Activated naive CD8-positive, alpha-beta T cell treated with anti-CD3 and anti-CD28 coated beads, Interleukin-2, amount 50 U/mL, for 16 hours (primary cell): ENCODE data around the gene PLD1.
"Not testable (repeated sequence)": the region's sequence is repeated elsewhere in the genome, so short reads cannot be mapped to it uniquely, and the experiment has no call there.

Experiments used
- DNase-seq: peaks from one replicate; pipeline ENCODE4 v3.0.0-alpha.2; 2020; ENCODE audit warnings: low read depth, low spot score

PLD1 gene, protein sequence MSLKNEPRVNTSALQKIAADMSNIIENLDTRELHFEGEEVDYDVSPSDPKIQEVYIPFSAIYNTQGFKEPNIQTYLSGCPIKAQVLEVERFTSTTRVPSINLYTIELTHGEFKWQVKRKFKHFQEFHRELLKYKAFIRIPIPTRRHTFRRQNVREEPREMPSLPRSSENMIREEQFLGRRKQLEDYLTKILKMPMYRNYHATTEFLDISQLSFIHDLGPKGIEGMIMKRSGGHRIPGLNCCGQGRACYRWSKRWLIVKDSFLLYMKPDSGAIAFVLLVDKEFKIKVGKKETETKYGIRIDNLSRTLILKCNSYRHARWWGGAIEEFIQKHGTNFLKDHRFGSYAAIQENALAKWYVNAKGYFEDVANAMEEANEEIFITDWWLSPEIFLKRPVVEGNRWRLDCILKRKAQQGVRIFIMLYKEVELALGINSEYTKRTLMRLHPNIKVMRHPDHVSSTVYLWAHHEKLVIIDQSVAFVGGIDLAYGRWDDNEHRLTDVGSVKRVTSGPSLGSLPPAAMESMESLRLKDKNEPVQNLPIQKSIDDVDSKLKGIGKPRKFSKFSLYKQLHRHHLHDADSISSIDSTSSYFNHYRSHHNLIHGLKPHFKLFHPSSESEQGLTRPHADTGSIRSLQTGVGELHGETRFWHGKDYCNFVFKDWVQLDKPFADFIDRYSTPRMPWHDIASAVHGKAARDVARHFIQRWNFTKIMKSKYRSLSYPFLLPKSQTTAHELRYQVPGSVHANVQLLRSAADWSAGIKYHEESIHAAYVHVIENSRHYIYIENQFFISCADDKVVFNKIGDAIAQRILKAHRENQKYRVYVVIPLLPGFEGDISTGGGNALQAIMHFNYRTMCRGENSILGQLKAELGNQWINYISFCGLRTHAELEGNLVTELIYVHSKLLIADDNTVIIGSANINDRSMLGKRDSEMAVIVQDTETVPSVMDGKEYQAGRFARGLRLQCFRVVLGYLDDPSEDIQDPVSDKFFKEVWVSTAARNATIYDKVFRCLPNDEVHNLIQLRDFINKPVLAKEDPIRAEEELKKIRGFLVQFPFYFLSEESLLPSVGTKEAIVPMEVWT

DNA sequence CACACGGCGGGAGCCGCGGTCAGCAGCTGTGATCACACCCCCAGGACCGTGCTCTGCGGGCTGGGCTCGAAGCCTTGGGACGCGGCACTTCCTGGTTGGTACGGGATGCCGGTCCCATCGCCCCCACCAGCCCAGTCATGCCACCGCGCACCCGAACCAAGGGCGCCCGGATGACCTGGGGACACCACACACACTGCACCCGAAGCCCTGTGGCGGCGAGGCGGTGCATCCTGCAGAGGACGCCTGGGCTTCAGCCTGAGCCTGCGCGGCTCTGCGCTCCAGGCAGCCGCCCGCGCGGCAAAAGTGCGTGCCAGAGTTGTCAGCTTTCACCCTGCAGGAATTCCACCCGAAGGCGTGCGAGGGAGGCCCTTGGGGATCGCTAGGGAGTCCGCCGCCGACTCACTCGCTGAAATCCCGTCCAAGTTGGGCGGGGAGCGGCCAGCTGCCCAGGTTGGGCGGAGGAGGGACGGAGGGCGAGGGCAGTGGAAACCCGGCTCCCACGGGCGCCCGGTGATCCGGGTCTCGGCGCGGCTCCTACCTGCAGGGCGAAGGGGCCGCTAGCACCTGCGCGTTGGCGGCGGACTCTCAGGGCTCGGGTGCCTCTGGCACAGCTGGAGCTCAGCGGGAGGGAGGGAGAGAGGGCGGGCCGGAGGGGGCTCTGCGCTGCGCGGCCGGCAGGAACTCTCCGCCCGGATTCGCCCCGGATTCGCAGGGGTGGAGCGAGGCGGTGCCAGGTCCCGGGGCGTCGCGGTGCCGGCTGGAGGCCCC, at the start of gene PLD1:
Gene PLD1, minus strand, starts transcription at position 623 of the 768 bp plus-strand sequence. CDS start 72,432 bp downstream, outside the sequence.
- no peak for DNase-seq

DNA sequence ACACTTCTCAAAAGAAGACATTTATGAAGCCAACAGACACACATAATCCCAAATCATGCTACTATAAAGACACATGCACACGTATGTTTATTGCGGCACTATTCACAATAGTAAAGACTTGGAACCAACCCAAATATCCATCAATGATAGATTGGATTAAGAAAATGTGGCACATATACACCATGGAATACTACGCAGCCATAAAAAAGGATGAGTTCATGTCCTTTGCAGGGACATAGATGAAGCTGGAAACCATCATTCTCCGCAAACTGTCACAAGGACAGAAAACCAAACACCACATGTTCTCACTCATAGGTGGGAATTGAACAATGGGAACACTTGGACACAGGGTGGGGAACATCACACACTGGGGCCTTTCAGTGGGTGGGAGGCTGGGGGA, 48.5 kb upstream of the PLD1 start:
- not testable (repeated sequence) for DNase-seq

DNA sequence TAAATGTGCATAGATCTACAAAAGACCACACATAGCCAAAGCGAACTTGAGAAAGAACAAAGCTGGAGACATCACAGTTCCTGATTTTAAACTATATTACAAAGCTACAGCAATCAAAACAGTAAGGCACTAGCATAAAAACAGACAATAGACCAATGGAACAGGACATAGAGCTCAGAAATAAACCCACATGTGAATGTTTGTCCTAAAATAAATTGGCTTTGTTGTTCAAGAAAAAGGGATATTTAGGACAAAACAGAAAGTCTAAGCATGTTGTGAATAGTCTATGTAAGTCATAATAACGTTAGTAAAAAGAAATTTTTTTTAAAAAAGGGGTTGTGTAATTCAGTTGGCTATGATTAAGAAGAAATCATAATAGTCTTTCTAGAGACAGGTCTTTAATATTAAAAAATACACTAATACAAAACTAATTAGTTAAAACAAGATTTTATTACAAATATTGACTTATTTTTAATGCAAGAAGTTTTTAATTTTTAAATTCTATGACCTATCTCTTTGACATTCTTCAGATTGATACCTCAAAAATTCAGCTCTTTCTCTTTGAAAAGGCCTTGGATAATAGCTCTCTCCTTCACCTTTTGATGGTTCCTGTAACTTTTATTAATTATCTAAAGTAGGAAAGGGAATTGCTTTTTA, 44.5 kb upstream of the PLD1 start:
- DNase-seq = no peak

DNA sequence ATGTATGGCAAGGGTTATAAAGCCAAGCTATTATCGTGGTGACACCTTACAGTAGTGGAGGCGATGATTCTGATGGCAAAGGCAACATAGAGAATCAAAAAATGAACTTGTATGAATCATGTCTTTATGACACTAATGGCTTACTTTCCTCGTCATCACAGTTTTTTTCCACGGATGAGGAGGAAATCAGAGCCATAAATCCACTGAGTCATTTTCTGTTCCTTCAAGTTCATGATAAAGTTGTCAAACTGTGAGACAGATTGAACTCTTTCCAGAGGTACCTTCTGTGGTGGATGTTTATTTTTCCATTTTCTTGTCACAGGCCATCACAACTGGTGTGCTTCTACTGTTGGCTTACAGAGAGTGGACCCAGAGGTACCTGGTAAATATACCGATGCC, 41.4 kb upstream of the PLD1 start:
- DNase-seq = no peak

DNA sequence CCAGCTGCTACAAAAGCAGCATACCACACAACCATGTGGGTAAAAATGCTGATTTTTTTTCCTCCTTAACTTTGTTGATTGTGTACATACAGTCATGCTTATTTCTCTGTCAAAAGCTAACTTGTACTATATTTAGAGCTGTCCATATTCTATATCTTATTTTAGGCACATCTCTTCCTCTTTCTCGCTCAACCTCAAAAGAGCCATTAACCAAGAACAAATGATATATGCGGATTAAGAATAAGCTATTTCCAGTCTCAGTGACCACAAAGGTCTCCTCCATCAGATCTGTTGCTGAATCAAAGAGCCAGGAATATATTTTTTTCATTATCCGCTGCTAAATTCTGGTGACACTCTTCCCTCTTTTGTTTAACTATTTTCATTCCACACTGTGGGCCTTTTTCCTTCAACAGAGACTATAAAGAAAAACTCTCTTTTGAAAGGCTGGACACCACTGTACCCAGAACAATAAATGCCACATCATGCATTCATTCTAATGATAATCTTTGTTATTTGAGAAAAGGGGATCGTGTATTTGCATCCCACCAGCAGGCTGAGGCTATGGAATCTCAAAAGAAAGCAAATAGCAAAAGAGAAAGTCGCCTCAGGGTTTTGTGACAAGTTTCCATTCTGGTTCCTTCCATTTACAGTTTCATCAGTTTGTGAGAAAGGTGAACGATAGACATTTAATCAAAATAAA, 40.8 kb upstream of the PLD1 start:
- no peak for DNase-seq

DNA sequence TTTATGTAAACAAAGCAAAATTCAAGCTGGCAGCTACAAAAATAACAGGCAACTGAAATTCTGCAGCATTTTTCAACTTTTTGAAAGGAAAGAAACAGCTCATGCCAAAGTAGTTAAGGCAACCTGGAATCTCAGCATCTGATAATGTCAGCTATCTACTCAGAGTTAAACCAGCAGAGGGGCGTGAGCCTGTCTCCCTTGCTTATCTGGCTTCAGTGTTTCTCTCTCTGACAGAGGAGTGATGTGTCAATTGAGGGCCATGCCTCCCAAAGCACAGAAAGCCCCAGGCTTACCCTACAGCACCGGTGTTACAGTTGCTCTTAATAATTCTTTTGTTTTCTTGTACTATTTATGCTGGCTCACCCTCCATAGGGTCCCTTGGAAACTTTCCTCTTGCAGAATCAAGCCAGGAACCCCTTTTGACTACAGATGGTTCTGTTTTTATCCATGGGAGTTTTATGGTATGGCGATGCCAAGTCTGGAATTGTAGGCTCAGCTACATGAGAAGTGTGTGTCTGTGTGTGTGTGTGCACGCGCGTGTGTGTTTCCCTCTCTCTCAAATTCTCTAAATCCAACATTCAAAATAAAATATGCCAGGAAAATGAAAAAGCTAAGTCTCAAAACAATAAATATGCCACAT, 40.2 kb upstream of the PLD1 start:
- DNase-seq = no peak

DNA sequence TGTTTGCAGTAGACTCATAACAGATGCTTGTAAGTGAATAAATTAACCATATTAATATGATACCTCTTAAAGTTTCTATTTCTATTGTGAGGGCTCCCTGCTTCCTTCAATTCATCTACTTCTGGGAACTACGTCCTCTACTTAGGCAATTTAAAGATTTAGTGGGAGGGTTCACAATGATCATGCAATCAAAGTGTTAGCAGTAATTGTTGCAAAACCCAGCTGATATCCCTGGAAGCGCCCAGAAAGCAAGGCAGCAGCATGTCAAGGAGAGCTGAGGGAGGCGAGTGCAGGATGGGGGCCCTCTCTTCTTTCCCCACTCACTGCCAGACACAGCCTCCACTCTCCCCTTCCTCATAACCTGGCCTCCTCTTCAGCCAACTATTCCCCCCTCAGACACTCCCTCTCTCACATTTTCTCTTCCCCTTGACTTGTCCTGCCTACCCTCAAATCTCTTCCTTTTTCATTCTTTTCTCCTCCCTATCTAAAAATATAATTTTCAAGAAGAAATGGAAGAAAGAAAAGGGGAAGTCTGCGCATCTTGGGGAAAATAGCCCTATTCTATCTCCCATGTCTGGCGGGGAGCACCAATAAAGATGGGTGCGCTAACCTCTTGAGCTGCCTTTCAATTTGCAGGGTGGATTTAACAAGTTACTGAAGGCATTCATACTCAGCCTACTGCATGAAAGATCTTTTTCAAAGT, 39.5 kb upstream of the PLD1 start:
- DNase-seq = no peak

DNA sequence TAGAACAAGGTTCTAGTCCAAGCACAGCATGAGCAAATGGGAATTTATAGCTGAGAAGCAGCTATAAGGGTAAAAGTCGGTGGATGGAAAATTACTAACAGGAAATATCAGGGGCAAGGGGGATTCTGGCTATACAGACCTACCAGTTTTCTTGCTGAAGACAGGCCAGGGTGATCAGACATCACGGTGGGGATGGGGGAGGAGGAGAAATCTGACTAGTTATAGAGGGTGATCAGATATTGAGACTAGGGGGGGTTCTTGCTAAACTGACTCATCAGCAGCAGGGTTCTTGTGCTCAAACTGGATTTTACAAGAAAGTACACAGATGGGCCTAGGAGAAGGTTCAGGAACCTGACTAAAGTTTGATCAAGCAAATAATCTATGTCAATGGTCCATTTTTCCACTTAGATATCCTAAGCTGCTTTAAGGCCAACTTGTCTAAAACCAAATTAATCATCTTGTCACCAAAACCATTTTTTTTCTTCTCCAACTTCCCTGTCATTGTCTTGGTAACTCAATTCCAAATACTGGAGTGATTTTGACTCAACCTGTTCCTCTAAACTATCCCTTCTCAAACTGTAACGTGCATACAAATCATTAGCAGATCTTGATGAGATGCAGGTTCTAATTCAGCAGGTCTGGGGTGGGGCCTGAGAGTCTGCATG, 37.4 kb upstream of the PLD1 start:
- no peak for DNase-seq

DNA sequence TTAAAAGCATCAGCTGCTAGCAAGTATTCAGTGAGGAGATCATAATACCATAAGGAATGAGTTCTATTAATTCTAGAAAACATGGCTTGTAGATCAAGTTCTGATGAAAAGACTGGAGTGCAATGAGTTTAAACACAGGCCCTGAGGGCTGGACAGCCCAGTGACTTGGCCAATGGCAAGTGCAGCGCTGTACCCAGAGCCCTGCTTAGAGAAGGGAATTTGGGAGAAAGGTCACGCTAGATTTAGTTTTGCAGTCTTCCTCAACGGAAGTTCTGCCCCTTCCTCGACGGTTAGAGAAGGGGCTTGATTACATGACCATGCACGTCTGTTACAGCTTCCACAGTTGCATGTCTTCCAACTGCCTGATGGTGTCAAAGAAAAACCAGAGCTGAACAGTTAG, 36.9 kb upstream of the PLD1 start:
- DNase-seq = no peak

DNA sequence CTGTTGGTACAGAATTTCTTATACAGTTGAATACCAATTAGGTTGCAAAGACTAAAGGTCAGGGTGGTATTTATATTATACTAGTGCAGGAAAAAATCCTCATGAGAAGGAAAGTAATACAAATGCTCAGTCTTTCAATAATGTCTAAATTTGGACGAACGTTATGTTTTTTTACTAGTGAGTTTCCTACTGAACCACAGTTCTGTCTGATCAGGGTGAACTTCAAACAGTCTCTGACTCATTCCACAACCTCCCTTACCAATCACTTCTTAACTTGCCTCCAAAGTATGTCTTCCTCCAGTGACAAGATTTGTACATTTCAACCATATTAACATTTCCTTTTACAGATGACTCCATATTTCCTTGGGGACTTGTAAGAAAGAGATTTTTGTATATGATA, 36.3 kb upstream of the PLD1 start:
- no peak for DNase-seq

DNA sequence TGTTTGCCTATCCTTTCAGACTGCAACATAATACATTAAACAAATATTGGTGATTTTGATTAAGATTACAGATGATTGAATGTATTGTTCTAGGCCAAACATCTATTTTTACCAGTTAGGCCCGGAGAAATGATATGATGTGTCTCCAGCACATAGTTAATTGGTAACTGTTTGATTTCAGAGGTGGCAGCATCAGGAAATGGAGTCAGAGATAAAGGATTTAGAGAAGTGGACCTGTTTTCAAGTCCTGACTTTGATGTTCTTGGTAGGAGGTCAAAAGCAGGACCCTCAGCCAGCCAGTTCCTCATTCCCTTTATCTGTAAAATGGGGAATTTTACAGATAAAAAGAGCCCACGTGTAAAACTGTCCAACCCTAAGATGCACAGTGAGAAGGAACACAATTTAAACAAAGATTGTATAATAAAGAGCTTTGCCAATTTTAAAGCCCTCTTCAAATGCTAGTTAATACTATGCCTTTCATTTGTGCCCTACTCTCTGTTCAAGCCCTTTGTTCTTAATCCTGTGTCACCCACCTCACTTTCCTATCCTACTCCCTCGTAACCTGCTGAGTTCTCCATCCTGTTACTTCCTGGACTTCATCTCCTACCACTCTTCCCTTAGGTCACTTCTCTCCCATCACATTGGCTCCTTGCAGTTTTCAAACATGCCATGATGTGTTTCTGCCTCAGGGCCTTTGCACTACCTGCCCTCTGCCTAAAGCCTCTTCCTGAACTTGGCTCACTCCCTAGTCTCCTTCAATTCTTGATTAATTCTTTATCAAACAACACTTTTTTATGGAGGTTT, 35.4 kb upstream of the PLD1 start:
- no peak for DNase-seq

DNA sequence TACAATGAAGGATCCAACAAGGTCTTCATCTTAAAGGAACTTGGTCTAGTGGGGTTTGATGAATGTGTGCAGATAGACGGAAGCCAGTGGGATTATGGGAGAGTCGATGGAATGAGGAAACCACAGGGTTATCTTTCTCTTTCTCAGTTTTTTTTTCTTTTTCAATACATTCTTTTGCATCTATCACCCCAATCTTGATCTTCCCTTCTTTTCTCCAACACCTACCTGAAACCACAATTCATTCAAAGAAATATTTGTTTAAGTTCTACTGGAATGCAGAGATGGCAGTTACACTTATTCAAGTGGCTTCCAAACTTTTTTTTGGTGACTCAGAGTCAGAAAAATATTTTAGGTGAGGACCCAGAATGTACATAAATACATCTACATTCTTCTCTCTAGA, 34.6 kb upstream of the PLD1 start:
- DNase-seq = no peak

DNA sequence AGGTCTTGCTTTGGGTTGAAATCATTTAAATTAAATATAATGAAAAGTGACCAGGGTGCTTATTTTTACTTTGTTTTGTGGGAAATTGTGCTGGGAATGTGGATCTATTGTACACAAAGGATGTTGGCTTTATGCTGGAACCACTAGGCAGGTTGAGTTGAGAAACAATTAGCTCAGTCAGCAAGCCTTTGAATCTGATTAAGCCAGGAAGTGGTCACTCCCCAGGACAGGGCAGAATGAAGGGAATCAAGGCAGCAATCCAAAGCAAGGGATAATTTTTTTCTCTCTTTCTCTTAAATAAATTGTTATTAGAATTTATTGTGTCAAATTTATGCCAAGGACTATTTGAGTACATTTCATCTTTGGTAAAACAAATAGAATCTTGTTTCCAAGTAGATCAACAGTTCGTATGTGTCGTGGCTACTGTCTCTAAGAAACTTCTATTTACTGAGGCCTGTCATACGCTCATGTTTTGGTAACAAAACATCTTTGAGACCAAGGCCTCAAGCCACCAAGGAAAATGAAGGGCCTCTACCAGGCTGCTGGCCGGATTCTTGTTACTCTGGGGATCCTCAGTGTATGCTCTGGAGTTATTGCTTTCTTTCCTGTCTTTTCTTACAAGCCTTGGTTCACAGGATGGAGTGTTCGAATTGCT, 32.7 kb upstream of the PLD1 start, which contains the start of gene TMEM212:
Gene TMEM212, plus strand, starts transcription at position 486 of the 655 bp plus-strand sequence. Its CDS starts 35 bp downstream, at position 521.
- no peak for DNase-seq

DNA sequence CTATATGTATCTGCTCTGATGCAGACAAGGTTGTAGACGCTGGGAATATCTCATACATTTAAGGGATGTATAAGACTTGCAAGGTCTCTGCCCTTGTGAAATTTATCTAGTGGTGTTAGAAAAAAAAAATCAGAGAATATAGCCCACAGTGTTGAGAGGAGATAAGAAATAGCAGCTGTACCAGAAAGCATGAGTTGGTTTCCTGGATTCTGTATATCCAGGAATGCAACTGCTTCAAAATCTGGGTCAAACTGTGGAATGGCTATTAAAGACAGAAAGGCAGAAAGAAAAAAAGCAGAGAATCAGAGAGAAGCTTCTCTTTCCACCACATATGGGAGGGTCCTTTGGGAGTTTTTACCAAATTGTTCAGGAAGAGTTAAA, 31.3 kb upstream of the PLD1 start:
- DNase-seq = no peak

DNA sequence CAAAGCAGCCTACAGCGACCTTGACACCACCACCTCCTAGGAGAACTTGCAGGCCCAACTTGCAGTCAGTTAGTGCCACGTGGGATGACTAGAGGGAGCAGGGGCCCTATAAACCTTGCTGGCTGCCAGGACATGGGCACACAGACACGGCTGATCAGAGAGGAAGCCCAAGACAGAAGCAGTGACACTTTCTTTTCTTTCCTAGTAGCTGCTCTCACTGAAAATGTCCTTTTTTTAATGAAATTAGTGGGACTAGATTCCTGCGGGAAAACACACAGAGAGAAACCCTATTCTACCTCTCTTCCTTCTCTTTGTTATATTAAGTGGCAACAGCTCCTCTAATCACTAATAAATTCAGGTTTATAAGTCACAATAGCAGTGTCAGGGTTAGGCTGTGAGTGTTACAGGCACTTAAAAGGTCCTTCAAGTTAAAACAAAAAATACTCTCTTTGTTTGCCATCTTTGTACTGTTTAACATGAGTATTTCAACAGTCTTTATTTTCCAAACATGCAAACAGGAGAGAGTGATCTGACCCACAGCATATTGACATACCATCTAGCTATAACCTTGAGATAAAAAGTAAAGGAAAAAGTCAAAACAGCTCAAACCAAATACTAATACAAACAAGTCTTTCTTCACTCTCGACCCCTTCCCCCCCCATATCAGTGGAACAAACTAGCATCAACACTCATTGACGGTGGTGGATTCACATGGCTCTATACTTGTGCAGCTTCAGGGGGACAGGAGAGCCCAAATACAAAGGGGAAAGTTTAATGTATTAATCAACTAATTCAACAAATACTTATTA, 30.7 kb upstream of the PLD1 start:
- no peak for DNase-seq

DNA sequence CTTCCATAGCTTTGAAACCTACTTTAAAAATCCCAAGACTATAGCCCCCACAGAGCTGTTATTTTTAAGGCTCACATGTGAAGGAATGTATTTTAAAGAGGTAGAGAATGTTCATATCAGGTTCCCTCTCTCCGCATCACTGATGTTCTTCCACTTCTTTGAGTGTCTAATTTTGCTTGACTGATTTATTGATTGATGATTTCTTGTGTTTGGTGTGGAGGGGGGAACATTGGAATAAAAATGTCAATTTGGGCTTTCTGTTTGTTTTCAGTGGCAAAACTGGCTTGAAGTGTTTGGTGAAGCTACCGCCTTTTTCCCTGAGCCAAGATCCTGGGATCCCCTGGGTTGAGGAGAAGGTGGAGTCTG, 30.1 kb upstream of the PLD1 start:
- no peak for DNase-seq

DNA sequence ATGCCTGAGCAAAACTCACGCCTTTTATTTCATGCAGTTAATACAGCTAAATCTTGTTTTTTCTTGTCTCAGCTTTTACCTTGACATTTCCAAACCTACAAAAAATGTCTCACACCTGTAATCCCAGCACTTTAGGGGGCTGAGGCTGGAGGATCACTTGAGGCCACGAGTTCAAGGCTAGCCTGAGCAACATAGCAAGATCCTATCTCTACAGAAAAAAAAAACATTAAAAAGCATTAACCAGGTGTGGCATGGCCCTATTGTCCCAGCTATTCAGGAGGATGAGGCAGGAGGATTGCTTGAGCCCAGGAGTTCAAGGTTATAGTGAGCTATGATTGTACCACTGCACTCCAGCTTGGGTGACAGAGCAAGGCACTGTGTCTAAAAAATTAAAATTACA, 29.0 kb upstream of the PLD1 start:
- DNase-seq = no peak
